Measurements from ENCODE around the gene SDK2. TPM values are rescaled to one million over a fixed set of nuclear protein-coding genes. Genes with fewer than 3 reads are reported as not detected.

SDK2 gene
- total and polyA plus RNA-seq, 2 of the 8 experiments (the other 6 are each of a cell fraction or from before 2014, with no cell fraction given): 3.9 to 4.1 TPM

GRCh38 chr17:73497721-73498120 lies 146.5 kb downstream of the SDK2 start:
- H3K14ac ChIP-seq (ENCODE audit: insufficient read length): no peak overlapping the region
- H3K36me3 ChIP-seq (ENCODE audit: control insufficient read depth in 2 of 4, insufficient read depth in 4 of 4, low read length in 3 of 4): no peaks in the 10 kb centered on the region
- WGBS, 2 experiments (ENCODE audit: extremely low coverage in 1 of 2, insufficient coverage in 1 of 2, insufficient read length in 1 of 2, insufficient replicate concordance in 2 of 2, low coverage in 1 of 2, low lambda C conversion rate in 2 of 2, missing lambda C conversion rate in 1 of 2): 76% methylated on average over 7 of the region's 7 CpGs; no CpG with 5 or more reads in 1 of the 2 experiments
- no peak overlapping the region for H4K8ac ChIP-seq (ENCODE audit: extremely low read depth, insufficient read depth, low read length)
- FAIRE-seq (no peak), DNase-seq (ENCODE audit: low read depth in 1 of 2, low spot score in 2 of 2) (no peak)
- H2BK20ac ChIP-seq (ENCODE audit: low read length): no peak overlapping the region
- H3K4me1 ChIP-seq (replicated peaks in 1 of 4; ENCODE audit: control insufficient read depth in 3 of 4, insufficient read depth in 4 of 4, low read length in 3 of 4): peaks cover 0 to 11% (median 3%) of the 10 kb centered on the region in 4 experiments; a peak in 6 of 7 replicates
- no peak overlapping the region for H3K4me2 ChIP-seq (ENCODE audit: insufficient read depth in 1 of 2, low read depth in 2 of 2, low read length in 2 of 2)
- no peaks in the 10 kb centered on the region; a peak in 1 of 7 replicates for H3K27me3 ChIP-seq (replicated peaks in 1 of 4; ENCODE audit: control insufficient read depth in 3 of 4, extremely low read depth in 1 of 4, insufficient read depth in 3 of 4, low read length in 3 of 4)
- no peak overlapping the region for H4K91ac ChIP-seq (replicated peaks; ENCODE audit: insufficient read length, low read length)
- POLR2A ChIA-PET (ENCODE audit: partially characterized antibody): interaction anchor here (1.2 kb wide), 1 partner anchor 12 kb away, joined by 3 read pairs; no protein-coding TSS in a partner anchor
- H3K4ac ChIP-seq (replicated peaks; ENCODE audit: insufficient read length, low read depth, low read length): no peak overlapping the region
- H2AK5ac ChIP-seq (ENCODE audit: low read depth, low read length): no peak overlapping the region
- H3K9me3 ChIP-seq (ENCODE audit: insufficient read depth in 2 of 2, low read depth in 1 of 2, low read length in 1 of 2): no peaks in the 10 kb centered on the region
- H3K9ac ChIP-seq (replicated peaks in 1 of 4; ENCODE audit: extremely low read depth in 1 of 4, low read depth in 3 of 4, low read length in 3 of 4): no peak overlapping the region
- H3K18ac ChIP-seq (ENCODE audit: extremely low read depth, low read length): no peak overlapping the region
- CTCF ChIA-PET (ENCODE audit: partially characterized antibody): interaction anchor here (0.9 to 1.6 kb wide), 3 partner anchors 12 to 67 kb away, joined by 3 to 7 read pairs (median 3); no protein-coding TSS in a partner anchor
- no peak overlapping the region for H3K56ac ChIP-seq (replicated peaks; ENCODE audit: insufficient read length, low read depth, low read length)
- no peak overlapping the region for H2BK12ac ChIP-seq (ENCODE audit: low read depth, low read length)
- no peak overlapping the region for H3K27ac ChIP-seq (ENCODE audit: low read depth, low read length)
- no peak overlapping the region for H2AFZ ChIP-seq (ENCODE audit: low read length)
- 0 out of 2 replicates have a peak, but pooled peaks cover 4% of the 10 kb centered on the region for H3K79me1 ChIP-seq (ENCODE audit: low read depth, low read length)
- no peak overlapping the region for H2BK5ac ChIP-seq (ENCODE audit: low read depth, low read length)
- no peak overlapping the region for H2BK15ac ChIP-seq (ENCODE audit: low read length)
- no peak overlapping the region for H4K5ac ChIP-seq (ENCODE audit: insufficient read length, low read depth, low read length)
- peaks cover 0 to 2% of the 10 kb centered on the region in 2 experiments for H4K20me1 ChIP-seq (replicated peaks in 1 of 2; ENCODE audit: control insufficient read depth in 1 of 2, insufficient read depth in 2 of 2, low read length in 2 of 2)
- no peak overlapping the region for H3K4me3 ChIP-seq (ENCODE audit: extremely low read depth in 1 of 4, insufficient read depth in 2 of 4, low read depth in 3 of 4, low read length in 4 of 4)
- H3K79me2 ChIP-seq (ENCODE audit: control insufficient read depth in 1 of 2, insufficient read depth in 2 of 2, low read length in 2 of 2): no peaks in the 10 kb centered on the region
- H3K23me2 ChIP-seq (ENCODE audit: low read depth, low read length): peaks cover 3% of the 10 kb centered on the region; the same call in 1 of the 2 replicates
- no peak overlapping the region for H3K23ac ChIP-seq (ENCODE audit: insufficient read length)
- H2BK120ac ChIP-seq (replicated peaks; ENCODE audit: low read depth, low read length): no peak overlapping the region
- TF ChIP-seq EP300 (IDR thresholded peaks at IDR 0.05; ENCODE audit: borderline replicate concordance in 1 of 2, low read depth in 2 of 2, low read length in 2 of 2) (no peak), BCL11A (IDR thresholded peaks at IDR 0.05; ENCODE audit: low read depth in 2 of 2, low read length in 2 of 2) (no peak), EZH2 (IDR thresholded peaks at IDR 0.05; ENCODE audit: low read depth, low read length, severe bottlenecking) (no peak), ASH2L (IDR thresholded peaks at IDR 0.05; ENCODE audit: low read length) (no peak), TCF12 (IDR thresholded peaks at IDR 0.05; ENCODE audit: low read depth, low read length) (no peak), SUZ12 (IDR thresholded peaks at IDR 0.05; ENCODE audit: low read length) (no peak), PHF8 (conservative IDR thresholded peaks at IDR 0.05; ENCODE audit: low read depth, low read length) (no peak), CEBPB (IDR thresholded peaks at IDR 0.05; ENCODE audit: low read depth, low read length) (no peak), USF2 (IDR thresholded peaks at IDR 0.05; ENCODE audit: low read length) (no peak), FOSL1 (IDR thresholded peaks at IDR 0.05; ENCODE audit: insufficient read depth, low read depth, low read length) (no peak), GTF2F1 (IDR thresholded peaks at IDR 0.05; ENCODE audit: borderline replicate concordance, low read depth, low read length) (no peak), NRF1 (IDR thresholded peaks at IDR 0.05; ENCODE audit: low read depth, low read length) (no peak), YY1 (IDR thresholded peaks at IDR 0.05; ENCODE audit: low read depth, low read length) (no peak)
